ENCODE measurements around the gene CDC25B. TPM values are rescaled to one million over a fixed set of nuclear protein-coding genes. Genes with fewer than 3 reads are reported as not detected.

Gene CDC25B
- total and polyA plus RNA-seq, 2 of the 13 experiments (the other 11 are each of a cell fraction or from before 2014, with no cell fraction given): 14.5 to 19.4 TPM

DNA sequence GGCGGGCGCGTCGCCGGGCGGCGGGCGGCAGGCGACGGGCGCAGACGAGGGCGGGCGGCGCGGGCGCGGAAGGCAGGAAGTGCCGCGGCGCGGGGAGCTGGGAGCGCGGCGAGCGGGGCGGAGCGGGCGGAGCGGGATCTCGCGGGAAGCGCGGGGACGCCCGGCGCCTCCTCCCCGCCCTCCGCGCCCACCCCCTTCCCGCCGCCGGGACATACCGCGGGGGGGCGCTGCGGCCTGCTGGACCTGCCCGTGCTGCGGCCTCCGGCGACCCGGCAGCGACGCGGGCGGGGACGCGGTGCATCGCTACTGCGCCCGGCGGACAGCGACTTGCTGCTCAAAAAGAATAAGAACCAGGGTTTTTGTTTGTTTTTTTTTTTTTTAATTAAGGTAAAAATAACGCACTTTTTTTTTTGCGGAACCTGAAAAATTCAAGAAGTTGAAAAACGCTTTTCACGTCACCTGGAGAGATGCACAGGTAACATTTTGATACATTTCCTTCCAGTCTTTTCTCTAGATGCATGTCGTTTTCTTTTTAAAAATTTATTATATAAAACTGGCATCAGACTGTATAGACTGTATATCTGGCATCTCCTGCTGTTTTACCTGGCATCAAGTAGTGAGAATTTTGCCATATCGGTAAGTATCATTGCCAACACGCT is 9.3 kb upstream of the CDC25B start, which contains the start of gene CENPB (continued):
- TF ChIP-seq KLF11 (CRISPR knock-in tag; IDR thresholded peaks at IDR 0.05): no peak
- TF ChIP-seq SMYD3 (CRISPR knock-in tag; IDR thresholded peaks at IDR 0.05): no peak
- TF ChIP-seq CEBPB (IDR thresholded peaks at IDR 0.05; ENCODE audit: borderline replicate concordance, low read depth, low read length): no peak
- TF ChIP-seq POLR2AphosphoS2 (IDR thresholded peaks at IDR 0.05; ENCODE audit: low read depth, low read length): no peak
- TF ChIP-seq HDAC1 (CRISPR knock-in tag; IDR thresholded peaks at IDR 0.05): peak; percentile 43; the same call in 1 of the 2 replicates
- TF ChIP-seq ZNF510 (CRISPR knock-in tag; IDR thresholded peaks at IDR 0.05; ENCODE audit: low read depth): no peak
- peak; percentile 71 for TF ChIP-seq MED1 (CRISPR knock-in tag; IDR thresholded peaks at IDR 0.05)
- TF ChIP-seq EEA1 (CRISPR knock-in tag; IDR thresholded peaks at IDR 0.05; ENCODE audit: borderline replicate concordance): no peak
- TF ChIP-seq, protein P1, sequence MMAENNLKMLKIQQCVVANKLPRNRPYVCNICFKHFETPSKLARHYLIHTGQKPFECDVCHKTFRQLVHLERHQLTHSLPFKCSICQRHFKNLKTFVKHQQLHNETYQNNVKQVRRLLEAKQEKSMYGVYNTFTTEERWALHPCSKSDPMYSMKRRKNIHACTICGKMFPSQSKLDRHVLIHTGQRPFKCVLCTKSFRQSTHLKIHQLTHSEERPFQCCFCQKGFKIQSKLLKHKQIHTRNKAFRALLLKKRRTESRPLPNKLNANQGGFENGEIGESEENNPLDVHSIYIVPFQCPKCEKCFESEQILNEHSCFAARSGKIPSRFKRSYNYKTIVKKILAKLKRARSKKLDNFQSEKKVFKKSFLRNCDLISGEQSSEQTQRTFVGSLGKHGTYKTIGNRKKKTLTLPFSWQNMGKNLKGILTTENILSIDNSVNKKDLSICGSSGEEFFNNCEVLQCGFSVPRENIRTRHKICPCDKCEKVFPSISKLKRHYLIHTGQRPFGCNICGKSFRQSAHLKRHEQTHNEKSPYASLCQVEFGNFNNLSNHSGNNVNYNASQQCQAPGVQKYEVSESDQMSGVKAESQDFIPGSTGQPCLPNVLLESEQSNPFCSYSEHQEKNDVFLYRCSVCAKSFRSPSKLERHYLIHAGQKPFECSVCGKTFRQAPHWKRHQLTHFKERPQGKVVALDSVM (CRISPR knock-in tag; IDR thresholded peaks at IDR 0.05): peak; percentile 50
- TF ChIP-seq FOXA1 (IDR thresholded peaks at IDR 0.05): no peak
- no peak for TF ChIP-seq FOXA1 (CRISPR knock-in tag; IDR thresholded peaks at IDR 0.05)
- TF ChIP-seq GATAD1 (CRISPR knock-in tag; IDR thresholded peaks at IDR 0.05): peak; percentile 72
- TF ChIP-seq ZNF446 (CRISPR knock-in tag; IDR thresholded peaks at IDR 0.05): no peak
- TF ChIP-seq, protein P2, sequence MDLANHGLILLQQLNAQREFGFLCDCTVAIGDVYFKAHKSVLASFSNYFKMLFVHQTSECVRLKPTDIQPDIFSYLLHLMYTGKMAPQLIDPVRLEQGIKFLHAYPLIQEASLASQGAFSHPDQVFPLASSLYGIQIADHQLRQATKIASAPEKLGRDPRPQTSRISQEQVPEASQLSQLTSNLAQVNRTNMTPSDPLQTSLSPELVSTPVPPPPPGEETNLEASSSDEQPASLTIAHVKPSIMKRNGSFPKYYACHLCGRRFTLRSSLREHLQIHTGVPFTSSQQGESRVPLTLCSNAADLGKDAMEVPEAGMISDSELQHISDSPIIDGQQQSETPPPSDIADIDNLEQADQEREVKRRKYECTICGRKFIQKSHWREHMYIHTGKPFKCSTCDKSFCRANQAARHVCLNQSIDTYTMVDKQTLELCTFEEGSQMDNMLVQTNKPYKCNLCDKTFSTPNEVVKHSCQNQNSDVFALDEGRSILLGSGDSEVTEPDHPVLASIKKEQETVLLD (CRISPR knock-in tag; IDR thresholded peaks at IDR 0.05; ENCODE audit: low read depth): peak; percentile 69; the same call in 1 of the 2 replicates
- TF ChIP-seq, protein P3, sequence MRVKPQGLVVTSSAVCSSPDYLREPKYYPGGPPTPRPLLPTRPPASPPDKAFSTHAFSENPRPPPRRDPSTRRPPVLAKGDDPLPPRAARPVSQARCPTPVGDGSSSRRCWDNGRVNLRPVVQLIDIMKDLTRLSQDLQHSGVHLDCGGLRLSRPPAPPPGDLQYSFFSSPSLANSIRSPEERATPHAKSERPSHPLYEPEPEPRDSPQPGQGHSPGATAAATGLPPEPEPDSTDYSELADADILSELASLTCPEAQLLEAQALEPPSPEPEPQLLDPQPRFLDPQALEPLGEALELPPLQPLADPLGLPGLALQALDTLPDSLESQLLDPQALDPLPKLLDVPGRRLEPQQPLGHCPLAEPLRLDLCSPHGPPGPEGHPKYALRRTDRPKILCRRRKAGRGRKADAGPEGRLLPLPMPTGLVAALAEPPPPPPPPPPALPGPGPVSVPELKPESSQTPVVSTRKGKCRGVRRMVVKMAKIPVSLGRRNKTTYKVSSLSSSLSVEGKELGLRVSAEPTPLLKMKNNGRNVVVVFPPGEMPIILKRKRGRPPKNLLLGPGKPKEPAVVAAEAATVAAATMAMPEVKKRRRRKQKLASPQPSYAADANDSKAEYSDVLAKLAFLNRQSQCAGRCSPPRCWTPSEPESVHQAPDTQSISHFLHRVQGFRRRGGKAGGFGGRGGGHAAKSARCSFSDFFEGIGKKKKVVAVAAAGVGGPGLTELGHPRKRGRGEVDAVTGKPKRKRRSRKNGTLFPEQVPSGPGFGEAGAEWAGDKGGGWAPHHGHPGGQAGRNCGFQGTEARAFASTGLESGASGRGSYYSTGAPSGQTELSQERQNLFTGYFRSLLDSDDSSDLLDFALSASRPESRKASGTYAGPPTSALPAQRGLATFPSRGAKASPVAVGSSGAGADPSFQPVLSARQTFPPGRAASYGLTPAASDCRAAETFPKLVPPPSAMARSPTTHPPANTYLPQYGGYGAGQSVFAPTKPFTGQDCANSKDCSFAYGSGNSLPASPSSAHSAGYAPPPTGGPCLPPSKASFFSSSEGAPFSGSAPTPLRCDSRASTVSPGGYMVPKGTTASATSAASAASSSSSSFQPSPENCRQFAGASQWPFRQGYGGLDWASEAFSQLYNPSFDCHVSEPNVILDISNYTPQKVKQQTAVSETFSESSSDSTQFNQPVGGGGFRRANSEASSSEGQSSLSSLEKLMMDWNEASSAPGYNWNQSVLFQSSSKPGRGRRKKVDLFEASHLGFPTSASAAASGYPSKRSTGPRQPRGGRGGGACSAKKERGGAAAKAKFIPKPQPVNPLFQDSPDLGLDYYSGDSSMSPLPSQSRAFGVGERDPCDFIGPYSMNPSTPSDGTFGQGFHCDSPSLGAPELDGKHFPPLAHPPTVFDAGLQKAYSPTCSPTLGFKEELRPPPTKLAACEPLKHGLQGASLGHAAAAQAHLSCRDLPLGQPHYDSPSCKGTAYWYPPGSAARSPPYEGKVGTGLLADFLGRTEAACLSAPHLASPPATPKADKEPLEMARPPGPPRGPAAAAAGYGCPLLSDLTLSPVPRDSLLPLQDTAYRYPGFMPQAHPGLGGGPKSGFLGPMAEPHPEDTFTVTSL (CRISPR knock-in tag; IDR thresholded peaks at IDR 0.05; ENCODE audit: borderline replicate concordance): no peak
- TF ChIP-seq ZFP36 (IDR thresholded peaks at IDR 0.05; ENCODE audit: borderline replicate concordance, low read depth, low read length, partially characterized antibody): no peak
- TF ChIP-seq NFRKB (IDR thresholded peaks at IDR 0.05): no peak
- TF ChIP-seq ZNF253 (CRISPR knock-in tag; IDR thresholded peaks at IDR 0.05; ENCODE audit: borderline replicate concordance): no peak
- no peak for TF ChIP-seq ZNF652 (CRISPR knock-in tag; IDR thresholded peaks at IDR 0.05; ENCODE audit: borderline replicate concordance, low read depth)
- no peak for TF ChIP-seq ZNF530 (CRISPR knock-in tag; IDR thresholded peaks at IDR 0.05; ENCODE audit: low read depth)
- TF ChIP-seq ZNF768 (CRISPR knock-in tag; IDR thresholded peaks at IDR 0.05): peak; percentile 59; the same call in 1 of the 2 replicates
- no peak for TF ChIP-seq NFYB (CRISPR knock-in tag; IDR thresholded peaks at IDR 0.05)
- TF ChIP-seq NPAS2 (CRISPR knock-in tag; IDR thresholded peaks at IDR 0.05; ENCODE audit: borderline replicate concordance): no peak

Measured in HepG2 (cell line).